ENCODE measurements around the gene C11orf21.

Gene C11orf21

DNA sequence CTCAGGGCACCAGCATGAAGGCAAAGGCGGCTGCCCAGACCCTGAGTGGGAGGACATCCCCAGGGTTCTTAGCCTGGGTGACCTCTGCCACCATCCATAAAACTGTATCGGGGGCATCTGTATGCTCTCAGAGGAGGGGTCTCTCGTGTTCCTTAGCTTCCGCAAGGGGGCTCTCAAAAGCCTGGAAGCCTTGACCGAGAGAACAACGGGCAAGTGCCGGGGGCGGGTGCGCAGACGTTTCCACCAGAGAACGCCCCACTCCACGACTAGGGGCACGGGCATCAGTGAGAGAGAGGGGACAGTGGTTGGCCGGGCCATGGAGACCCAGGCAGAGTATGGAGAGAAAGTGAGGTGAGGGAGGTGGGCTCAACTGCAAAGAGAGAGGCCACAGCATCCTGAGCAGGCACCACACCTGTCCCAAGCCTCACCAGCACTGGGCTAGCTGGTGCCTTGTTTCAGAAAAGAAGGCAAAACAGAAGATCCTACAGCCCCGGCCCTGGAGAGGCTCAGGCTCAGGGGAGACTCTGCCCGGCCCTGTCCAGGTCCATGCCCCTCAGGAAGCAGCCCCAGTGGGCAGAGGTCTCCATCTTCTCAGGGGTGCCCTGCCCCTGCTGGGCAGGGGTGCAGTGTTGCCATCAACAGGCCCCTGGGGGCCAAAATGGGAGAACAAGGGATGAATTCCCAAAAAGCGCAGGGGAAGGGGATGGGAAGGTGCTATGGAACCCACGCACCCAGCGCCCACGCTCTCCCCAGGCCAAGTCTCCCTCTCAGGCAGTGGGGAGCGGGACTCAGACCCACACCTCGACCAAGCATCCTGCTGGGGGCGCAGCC lies 6.0 kb upstream of the C11orf21 start:
- no peak for DNase-seq

DNA sequence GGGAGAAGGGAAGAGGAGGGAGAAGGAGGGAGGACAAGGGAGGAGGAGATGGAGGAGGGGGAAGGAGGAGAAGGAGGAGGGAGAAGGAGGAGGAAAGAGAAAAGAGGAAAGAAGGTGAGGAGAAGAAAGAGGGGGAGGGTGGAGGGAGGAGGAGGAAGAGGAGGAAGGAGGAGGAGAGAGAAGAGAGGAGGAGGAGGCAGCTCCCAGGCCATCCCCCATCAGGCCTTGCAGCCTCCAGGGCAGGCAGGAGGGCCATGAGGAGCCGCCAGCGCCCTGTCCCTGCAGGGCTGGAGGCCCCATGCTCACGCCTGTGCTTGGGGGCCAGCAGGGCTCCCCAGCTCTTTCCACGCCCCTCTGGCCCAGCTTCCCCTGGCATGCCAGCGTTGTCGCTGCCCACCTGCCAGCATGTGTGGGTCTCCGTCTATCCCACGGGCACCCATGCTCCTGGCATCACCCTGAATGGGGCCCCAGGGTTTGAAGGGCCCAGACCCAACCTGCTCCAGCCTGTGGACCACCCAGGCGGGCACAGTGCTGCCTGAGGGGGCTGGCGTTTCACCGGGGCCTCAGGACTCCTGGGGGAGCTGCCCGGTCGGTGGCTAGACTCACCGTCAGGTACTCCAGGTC lies 5.3 kb upstream of the C11orf21 start:
- DNase-seq: no peak

DNA sequence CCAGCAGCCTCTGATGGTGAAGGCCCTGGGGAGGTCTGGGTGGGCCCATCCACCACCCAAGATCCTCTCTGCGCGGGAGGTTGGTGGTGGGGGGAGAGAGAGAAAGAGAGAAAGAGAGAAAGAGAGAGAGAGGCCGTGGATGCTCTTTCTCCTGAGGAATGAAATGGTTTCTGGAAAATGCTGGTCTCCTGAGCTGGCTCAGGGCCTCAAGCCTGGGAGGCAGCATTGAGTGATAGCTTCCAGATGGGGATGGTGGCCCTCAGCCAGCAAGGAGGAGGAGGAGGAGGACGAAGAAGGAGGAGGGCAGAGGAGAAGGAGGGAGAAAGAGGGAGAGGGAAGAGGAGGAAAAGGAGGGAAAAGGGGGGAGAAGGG lies 4.7 kb upstream of the C11orf21 start:
- DNase-seq: no peak

DNA sequence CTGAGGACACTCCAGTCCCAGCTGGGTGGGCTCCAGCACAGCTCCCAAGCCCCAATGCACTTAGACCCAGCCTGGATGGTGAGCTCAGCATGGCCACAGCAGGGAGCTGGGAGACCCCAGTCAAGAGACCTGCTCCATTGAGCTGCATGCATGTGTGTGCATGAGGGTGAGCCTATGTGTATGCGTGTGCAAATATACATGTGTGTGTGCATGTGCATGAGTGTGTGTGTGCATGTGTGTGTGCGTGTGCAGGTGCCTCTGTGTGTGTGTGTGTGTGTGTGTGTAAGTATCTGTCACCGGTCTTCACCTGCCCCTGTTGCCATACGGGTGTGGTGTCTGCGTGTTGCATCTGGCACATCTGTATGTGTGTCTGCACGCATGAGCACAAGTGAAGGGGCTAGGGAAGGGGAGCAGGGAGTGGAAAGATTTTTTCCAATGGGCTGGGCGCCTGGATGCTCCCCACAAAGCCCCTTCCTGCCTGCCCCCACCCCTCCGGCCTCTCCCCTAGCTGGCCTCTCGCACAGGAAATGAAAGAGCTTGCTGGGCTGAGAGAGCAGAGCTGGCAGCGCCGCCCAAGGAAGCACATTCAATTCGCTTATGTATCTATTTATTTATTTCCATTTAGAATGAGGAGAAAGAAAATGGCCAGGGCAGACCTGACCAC lies 4.2 kb upstream of the C11orf21 start:
- DNase-seq: no peak

DNA sequence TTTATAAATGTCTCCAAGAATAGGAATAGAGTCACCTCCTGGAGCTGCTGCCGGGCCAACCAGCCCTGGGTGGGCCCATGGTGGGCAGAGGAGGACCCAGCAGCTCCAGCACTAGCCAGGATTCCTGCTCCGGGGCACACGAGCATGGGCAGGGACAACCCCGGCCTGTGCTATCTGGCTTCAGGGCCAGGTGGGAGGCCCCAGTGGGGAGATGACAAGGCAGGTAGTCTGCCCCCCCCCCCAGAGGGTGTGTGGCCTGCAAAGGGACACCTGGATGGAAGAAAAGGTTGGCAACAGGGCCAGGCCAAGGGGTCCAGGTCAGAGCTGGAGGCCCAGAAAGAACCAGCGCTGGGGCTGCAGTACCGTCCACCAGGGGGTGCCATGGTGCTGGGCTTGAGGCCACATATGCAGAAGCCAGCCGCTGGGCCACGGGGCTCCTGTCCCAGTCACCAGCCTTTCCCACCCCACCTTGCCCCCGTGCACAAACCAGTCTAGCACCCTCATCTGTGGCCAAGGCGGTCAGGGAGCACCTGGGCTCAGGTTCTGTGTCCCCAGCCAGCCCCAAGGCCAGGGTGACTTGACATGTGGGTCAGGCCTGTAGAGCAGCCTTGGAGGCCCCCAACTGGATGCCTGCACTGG lies 3.5 kb upstream of the C11orf21 start:
- DNase-seq: peak; percentile 59

DNA sequence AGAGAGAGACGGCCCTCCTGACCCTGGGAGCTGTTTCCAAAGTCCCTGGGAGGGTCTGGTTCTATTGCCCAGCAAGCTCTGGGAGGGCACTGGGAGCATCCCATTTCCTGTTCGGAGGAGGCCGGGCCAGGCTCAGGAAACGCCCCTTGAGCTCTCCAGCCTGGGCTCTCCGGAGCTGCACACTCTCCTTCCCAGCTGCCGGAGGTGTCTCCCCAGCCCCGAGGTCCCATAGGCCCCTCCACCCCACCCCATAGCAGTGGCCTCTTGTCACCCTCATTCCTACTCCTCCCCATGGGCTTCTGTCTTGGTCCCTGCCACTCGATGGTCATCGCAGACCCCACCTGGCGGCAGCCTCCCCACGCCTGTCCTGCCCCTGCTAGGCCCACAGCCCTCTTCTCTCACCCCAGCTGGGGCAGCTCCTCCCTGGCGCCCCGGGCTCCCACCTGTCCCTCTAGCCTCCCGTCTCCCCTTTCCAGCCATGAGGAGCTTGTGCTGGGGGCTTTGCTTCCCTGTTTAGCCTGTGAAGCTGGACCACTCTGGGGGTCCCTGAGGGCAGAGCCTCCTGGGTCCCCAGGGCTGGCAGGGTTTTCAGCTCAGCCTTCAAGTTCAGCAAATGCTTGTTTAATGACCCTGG lies 2.9 kb upstream of the C11orf21 start:
- DNase-seq: no peak

GRCh38 chr11:2303627-2304505 lies 2.1 kb upstream of the C11orf21 start:
- no peak for DNase-seq

DNA sequence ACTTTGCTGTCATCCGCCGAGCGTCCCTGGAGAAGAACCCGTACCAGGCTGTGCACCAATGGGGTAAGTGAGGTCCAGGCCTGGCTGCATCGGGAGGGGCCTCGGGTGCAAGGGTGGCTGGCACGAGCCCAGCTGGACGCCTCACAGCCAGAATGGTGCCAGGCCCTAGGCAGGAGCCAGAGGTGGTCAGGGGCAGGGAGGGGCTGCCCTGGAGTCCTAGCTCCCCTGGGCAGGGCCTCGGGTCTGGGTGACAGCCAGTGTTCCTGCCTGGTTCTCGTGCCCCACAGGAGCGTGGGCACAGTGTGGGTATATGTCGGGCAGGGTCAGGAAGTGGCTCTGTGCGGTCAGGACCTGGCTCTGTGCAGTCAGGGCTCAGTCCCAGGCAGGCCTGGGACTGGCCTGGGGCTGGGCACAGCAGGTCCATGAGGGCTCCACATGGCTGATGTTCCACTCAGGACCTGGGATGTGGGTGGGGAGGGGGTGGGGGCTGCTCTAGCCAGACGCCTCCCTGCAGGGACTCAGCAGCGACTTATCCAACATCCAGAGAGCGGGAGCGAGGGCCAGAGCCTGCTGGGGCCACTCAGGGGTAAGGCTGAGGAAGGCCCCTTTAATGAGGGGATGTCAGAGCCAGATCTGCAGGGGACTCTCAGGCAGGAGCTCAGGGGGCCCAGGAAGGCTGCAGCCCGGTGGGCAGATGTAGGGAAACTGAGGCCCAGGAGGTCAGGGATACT lies 1.3 kb upstream of the C11orf21 start:
- no peak for DNase-seq

DNA sequence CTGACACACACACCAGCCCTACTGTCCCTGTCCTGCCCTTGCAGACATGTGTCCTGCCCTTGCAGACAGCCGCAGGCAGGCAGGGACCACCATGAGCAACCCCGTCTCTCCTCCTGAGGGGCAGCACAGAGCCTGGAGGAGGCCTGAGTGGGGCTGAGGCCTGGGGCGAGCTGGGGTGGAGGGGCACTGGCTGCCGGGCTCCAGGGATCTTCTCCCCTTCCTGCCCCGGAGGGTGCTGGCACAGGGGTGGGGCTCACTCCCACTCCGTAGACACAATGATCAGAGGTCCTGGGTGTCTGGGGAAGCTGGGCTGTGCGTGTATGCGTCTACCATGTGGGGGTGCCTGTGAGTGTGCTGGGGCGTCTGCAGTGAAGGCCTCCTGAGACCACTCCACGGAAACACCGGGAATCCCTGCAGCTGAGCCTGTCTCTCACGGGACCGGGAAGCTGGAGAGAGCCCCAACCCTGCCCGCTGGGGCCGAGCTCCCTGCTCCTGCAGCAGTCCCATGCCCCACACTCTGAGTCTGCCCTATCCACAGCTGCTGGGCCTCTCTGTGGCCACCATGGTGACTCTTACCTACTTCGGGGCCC lies 683 bp upstream of the C11orf21 start:
- no peak for DNase-seq

DNA sequence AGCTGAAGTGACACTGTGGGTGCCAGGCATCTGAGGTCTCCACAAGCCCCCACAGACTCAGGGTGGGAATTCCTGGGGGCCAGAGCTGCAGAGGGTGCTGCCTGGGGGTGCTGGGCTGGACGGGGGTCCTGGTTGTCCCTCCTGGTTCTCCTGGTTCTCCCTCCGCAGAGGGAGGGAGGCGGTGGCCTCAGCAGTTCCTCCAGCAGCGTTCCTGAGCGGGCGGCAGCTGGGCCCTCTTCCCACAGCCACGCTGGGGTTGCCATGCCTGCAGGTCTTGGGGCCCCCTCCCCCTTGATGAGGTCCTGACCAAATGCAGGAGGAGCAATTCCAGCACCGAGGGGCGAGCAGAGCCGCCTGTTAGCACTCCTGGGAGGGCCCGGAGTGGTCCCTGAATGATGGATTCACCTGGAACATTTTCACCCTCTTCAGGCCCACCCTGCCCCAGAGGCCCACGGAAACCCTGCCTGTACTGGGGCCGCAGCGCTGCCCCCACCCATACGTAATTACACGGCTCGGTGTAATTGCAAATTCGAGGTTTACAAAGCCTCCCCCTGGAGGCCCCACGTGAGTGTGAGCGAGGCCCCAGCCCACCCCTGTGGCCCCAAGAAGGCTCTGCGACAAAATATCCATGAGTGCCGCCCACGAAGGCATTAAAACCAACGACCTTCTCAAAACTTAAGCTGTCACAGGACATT lies 635 bp downstream of the C11orf21 start:
- DNase-seq: no peak

GRCh38 chr11:2300290-2300935 lies 1.3 kb downstream of the C11orf21 start:
- DNase-seq: no peak

DNA sequence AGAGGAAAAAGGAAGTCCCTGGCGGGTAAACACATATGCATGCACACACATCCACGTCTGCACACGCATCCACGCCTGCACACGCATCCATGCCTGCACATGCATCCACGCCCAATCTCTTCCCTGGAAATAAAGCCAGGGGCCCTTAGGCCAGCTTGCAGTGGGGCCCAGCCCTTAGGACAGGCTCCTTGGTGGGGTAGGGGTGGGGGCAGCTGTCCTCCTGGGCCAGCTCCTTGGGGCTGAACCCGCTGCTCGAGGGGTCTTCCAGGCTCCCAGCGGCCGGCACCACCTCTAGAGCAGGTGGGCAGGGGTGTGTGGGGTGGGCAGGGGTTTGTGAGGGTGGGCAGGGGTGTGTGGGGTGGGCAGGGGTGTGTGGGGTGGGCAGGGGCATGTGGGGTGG lies 1.9 kb downstream of the C11orf21 start:
- DNase-seq: no peak

- DNase-seq: peak; percentile 36
Observed at GRCh38 chr11:2298795-2299761, 2.6 kb downstream of the C11orf21 start.

DNA sequence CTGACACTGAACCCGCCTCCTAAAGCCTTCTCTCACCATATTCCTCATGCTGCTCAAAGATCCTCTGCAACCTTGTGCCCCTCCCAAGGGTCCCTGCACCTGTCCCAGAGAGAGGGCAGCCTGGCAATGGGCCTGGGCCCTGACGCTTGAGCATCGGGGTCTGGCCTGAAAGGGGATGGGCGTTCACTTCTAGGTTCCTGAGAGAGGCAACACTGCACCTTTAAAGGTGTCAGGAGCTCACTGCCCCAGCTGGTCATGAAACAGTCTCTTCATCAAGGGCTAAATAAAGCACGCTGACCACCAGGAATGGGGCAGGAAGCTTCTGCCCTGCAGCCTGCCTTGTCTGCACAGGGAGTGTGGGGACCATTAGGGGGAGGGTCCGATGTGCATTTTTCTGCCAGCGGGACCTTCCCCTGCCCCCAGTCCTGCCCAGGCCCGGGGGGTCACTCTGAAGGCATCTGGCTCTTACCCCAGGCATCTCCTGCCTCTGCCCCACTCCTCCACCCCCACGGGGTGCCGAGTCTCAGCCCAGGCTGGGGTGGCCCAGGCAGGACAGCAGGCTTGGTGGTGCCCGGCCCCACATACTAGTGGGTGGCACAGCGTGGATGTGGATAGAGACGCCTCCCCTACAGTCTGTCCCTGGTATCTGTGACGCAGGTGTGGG lies 3.5 kb downstream of the C11orf21 start:
- DNase-seq: no peak

DNA sequence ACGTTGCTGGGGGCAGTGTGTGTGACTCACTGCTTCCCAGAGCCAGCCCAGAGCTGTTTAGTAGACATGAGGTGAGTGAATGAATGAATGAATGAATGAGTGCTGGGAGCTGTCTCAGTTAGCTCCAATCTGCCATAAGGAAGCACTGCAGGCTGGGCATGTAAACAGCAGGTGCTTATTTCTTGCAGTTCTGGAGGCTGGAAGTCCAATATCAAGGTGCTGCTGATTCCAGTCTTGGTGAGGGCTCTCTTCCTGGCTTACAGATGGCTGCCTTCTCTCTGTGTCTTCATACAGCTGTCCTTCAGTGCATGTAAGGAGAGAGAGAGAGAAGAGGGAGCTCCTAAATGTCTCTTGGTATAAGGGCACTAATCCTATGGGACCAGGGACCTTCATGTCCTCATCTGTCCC lies 4.1 kb downstream of the C11orf21 start:
- DNase-seq: no peak

GRCh38 chr11:2296913-2297622 lies 4.7 kb downstream of the C11orf21 start:
- no peak for DNase-seq
